HepG2 (cell line): ENCODE results near the gene MTCH1. TPM values are rescaled to one million over a fixed set of nuclear protein-coding genes. Genes with fewer than 3 reads are reported as not detected.

Source experiments
- ATF7 ChIP-seq, 2 experiments: fragments of 450-650 bp in 1 of 2; sonication (generic) in 1 of 2; formaldehyde crosslinking in 1 of 2; IDR thresholded peaks; 2 replicates each; pipeline versions ENCODE4 v1.4.0 to v1.6.1; 2016 to 2020; ENCODE audit warnings: antibody characterized with exemption in 1 of 2, mild to moderate bottlenecking in 1 of 2, missing genetic modification reagents in 1 of 2
- DMAP1 ChIP-seq: IDR thresholded peaks from 2 replicates; pipeline ENCODE4 v1.6.1; 2016
- DNMT1 ChIP-seq: sonication (generic); formaldehyde crosslinking; IDR thresholded peaks from 2 replicates; pipeline ENCODE4 v1.5.1; 2020; ENCODE audit warnings: mild to moderate bottlenecking, missing genetic modification reagents
- GABPB1 ChIP-seq: IDR thresholded peaks from 2 replicates; pipeline ENCODE4 v1.6.1; 2016; ENCODE audit warnings: mild to moderate bottlenecking, missing genetic modification reagents, moderate library complexity, missing compliant biosample characterization
- IRF2 ChIP-seq: IDR thresholded peaks from 2 replicates; pipeline ENCODE4 v1.6.1; 2018; ENCODE audit warnings: missing genetic modification reagents, missing compliant biosample characterization
- MED8 ChIP-seq: sonication (generic); formaldehyde crosslinking; IDR thresholded peaks from 2 replicates; pipeline ENCODE4 v1.8.1; 2023; ENCODE audit warnings: mild to moderate bottlenecking, missing genetic modification reagents; ENCODE audit not compliant: insufficient replicate concordance
- MEF2D ChIP-seq: sonication (generic); formaldehyde crosslinking; IDR thresholded peaks from 2 replicates; pipeline ENCODE4 v1.5.1; 2020; ENCODE audit warnings: mild to moderate bottlenecking, missing genetic modification reagents
- NBN ChIP-seq: fragments of 450-650 bp; conservative IDR thresholded peaks from 2 replicates; pipeline ENCODE4 v1.6.1; 2017
- NFRKB ChIP-seq: fragments of 450-650 bp; IDR thresholded peaks from 2 replicates; pipeline ENCODE4 v1.6.1; 2017
- PRDM10 ChIP-seq: sonication (generic); formaldehyde crosslinking; IDR thresholded peaks from 2 replicates; pipeline ENCODE4 v1.4.0; 2020; ENCODE audit warnings: low read depth, missing genetic modification reagents
- THAP7 ChIP-seq: sonication (generic); formaldehyde crosslinking; IDR thresholded peaks from 2 replicates; pipeline ENCODE4 v1.8.1; 2023; ENCODE audit warnings: mild to moderate bottlenecking, missing genetic modification reagents
- TOPORS ChIP-seq: sonication (generic); formaldehyde crosslinking; IDR thresholded peaks from 2 replicates; pipeline ENCODE4 v1.8.0; 2023; ENCODE audit warnings: mild to moderate bottlenecking, missing genetic modification reagents
- ZNF329 ChIP-seq: sonication (generic); formaldehyde crosslinking; IDR thresholded peaks from 2 replicates; pipeline ENCODE4 v1.9.0; 2021; ENCODE audit warnings: low read depth, mild to moderate bottlenecking, missing genetic modification reagents
- ZNF574 ChIP-seq: sonication (generic); formaldehyde crosslinking; IDR thresholded peaks from 2 replicates; pipeline ENCODE4 v1.4.0; 2020; ENCODE audit warnings: missing genetic modification reagents
- ZNF75D ChIP-seq: sonication (generic); formaldehyde crosslinking; IDR thresholded peaks from 2 replicates; pipeline ENCODE4 v1.8.1; 2023; ENCODE audit warnings: missing genetic modification reagents, mild to moderate bottlenecking, borderline replicate concordance
- ZNF761 ChIP-seq: sonication (generic); formaldehyde crosslinking; conservative IDR thresholded peaks from 2 replicates; pipeline ENCODE4 v1.4.0; 2020; ENCODE audit warnings: mild to moderate bottlenecking, missing genetic modification reagents
- polyA plus RNA-seq, 8 experiments: library from polyadenylated mRNA; depleted of rRNA in 3 of 8; stranded (reverse) in 7 of 8; unstranded in 1 of 8; fragments of >200 nt; fragmentation: Illumina TruSeq in 4 of 8; extraction: Trizol in 4 of 8; gene quantifications; 2 replicates each; pipeline versions ENCODE4 v1.2.1 to v1.2.3, GENCODE V29; 2011 to 2016; ENCODE audit warnings: low read depth in 4 of 8, missing spikeins in 1 of 8, mixed read lengths in 1 of 8; ENCODE audit not compliant: insufficient read depth in 1 of 8
- total RNA-seq, 5 experiments: library from RNA; depleted of rRNA; stranded (reverse); fragments of >200 nt; fragmentation: Illumina TruSeq; extraction: Trizol; gene quantifications; 2 replicates each; pipeline ENCODE4 v1.2.3, GENCODE V29; 2016; ENCODE audit warnings: low read depth in 1 of 5
- TF ChIP-seq, protein P1 (sequence below): sonication (generic); formaldehyde crosslinking; IDR thresholded peaks from 2 replicates; pipeline ENCODE4 v1.4.0; 2020; ENCODE audit warnings: missing genetic modification reagents
- TF ChIP-seq, protein P2 (sequence below): sonication (generic); formaldehyde crosslinking; IDR thresholded peaks from 2 replicates; pipeline ENCODE4 v1.5.0; 2020; ENCODE audit warnings: missing genetic modification reagents

The MTCH1 gene
- total and polyA plus RNA-seq, 2 of the 13 experiments (the other 11 are each of a cell fraction or from before 2014, with no cell fraction given), result 86.2 to 144 TPM

DNA sequence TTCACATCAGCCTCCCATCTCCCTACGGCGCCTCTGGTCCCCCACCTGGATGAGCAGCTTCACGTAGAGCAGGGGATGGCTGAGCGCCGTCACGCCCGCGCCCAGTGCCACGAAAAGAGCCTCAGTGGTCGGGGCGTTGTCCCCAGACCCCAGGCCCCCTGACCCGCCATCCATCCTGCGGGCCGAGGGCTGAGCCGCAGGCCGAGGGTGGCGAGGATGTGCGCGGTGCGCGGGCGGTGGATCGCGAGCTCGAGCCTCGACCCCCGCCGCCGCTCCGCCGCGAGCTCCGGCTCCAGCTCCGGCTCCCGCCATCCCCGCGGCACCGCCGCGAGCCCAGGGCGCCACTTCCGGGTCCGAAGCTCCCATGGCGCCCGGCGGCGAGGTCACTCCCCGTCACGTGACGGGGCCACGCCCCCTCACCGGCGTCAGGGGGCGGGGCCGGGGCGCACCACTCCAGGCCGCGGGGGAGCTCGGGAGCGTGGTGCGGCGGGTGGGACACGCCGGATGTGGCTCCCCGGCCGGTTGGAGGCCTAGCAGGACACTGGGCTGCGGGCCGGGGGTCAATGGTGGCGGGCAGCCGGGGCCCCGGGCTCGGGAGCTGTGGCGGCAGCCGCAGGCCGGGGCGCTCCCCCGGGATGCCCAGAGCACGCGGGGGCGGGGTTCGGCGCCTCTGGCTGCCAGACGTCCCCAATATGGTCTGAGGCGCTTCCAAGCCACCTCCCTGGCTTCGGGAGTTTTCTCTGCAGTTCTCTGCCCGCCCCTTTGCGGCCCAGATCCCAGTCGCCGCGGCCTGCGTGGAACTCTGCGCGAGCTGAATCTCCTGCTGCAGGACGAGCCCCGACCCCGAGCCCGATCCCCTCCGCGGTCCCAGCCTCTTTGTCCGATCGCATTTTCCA is at the start of gene MTCH1 (continued):
- TF ChIP-seq ZNF75D (no peak), MEF2D (CRISPR knock-in tag) (0 out of 2 replicates have a peak, but pooled peaks have one; percentile 26), ZNF574 (CRISPR knock-in tag) (peak; percentile 85), IRF2 (CRISPR knock-in tag) (peak; percentile 63; the same call in 1 of the 2 replicates), DMAP1 (CRISPR knock-in tag) (peak; percentile 42; the same call in 1 of the 2 replicates), THAP7 (CRISPR knock-in tag) (peak; percentile 19; the same call in 1 of the 2 replicates), NFRKB (no peak), PRDM10 (CRISPR knock-in tag) (peak; percentile 98), MED8 (CRISPR knock-in tag) (no peak), ZNF761 (peak; percentile 92), ATF7 (IDR thresholded peaks at IDR 0.05) (no peak; the same call in 1 of the 2 replicates), ATF7 (CRISPR knock-in tag; IDR thresholded peaks at IDR 0.05) (peak; percentile 32; the same call in 1 of the 2 replicates), DNMT1 (peak; percentile 93; the same call in 1 of the 2 replicates), GABPB1 (peak; percentile 90), ZNF329 (CRISPR knock-in tag) (no peak), NBN (no peak), TOPORS (CRISPR knock-in tag) (no peak)
- TF ChIP-seq, protein P1, sequence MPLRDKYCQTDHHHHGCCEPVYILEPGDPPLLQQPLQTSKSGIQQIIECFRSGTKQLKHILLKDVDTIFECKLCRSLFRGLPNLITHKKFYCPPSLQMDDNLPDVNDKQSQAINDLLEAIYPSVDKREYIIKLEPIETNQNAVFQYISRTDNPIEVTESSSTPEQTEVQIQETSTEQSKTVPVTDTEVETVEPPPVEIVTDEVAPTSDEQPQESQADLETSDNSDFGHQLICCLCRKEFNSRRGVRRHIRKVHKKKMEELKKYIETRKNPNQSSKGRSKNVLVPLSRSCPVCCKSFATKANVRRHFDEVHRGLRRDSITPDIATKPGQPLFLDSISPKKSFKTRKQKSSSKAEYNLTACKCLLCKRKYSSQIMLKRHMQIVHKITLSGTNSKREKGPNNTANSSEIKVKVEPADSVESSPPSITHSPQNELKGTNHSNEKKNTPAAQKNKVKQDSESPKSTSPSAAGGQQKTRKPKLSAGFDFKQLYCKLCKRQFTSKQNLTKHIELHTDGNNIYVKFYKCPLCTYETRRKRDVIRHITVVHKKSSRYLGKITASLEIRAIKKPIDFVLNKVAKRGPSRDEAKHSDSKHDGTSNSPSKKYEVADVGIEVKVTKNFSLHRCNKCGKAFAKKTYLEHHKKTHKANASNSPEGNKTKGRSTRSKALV, result no peak
- TF ChIP-seq, protein P2, sequence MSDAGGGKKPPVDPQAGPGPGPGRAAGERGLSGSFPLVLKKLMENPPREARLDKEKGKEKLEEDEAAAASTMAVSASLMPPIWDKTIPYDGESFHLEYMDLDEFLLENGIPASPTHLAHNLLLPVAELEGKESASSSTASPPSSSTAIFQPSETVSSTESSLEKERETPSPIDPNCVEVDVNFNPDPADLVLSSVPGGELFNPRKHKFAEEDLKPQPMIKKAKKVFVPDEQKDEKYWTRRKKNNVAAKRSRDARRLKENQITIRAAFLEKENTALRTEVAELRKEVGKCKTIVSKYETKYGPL (CRISPR knock-in tag), result no peak
